ENCODE data around the gene ZNF160.

Gene ZNF160

GRCh38 chr19:53079313-53079924, 23.8 kb downstream of the ZNF160 start:
- CTCF ChIA-PET: no interaction called here
- POLR2A ChIA-PET: no interaction called here
- Histone ChIP-seq H3K4me1 (ENCODE audit: control insufficient read depth, insufficient read depth, low read length) (no peaks in the 10 kb centered on the region), H3K27ac (ENCODE audit: extremely low read depth, low read depth, low read length) (no peak overlapping the region), H3K9me3 (ENCODE audit: control insufficient read depth, insufficient read depth, low read depth, low read length) (no peaks in the 10 kb centered on the region), H3K4me3 (ENCODE audit: low read depth, low read length) (no peak overlapping the region), H3K36me3 (ENCODE audit: control insufficient read depth in 2 of 2, insufficient read depth in 1 of 2, low read length in 2 of 2) (peaks cover 1 to 56% of the 10 kb centered on the region in 2 experiments; a peak in 2 of 3 replicates)
- TF ChIP-seq PBX3 (CRISPR knock-in tag; IDR thresholded peaks at IDR 0.05) (no peak), ZNF560 (tag by site-specific recombination; IDR thresholded peaks at IDR 0.05; ENCODE audit: borderline replicate concordance) (no peak), SALL2 (tag by site-specific recombination; IDR thresholded peaks at IDR 0.05; ENCODE audit: borderline replicate concordance) (no peak), ZSCAN30 (tag by site-specific recombination; IDR thresholded peaks at IDR 0.05) (no peak)
- TF ChIP-seq, protein P1, sequence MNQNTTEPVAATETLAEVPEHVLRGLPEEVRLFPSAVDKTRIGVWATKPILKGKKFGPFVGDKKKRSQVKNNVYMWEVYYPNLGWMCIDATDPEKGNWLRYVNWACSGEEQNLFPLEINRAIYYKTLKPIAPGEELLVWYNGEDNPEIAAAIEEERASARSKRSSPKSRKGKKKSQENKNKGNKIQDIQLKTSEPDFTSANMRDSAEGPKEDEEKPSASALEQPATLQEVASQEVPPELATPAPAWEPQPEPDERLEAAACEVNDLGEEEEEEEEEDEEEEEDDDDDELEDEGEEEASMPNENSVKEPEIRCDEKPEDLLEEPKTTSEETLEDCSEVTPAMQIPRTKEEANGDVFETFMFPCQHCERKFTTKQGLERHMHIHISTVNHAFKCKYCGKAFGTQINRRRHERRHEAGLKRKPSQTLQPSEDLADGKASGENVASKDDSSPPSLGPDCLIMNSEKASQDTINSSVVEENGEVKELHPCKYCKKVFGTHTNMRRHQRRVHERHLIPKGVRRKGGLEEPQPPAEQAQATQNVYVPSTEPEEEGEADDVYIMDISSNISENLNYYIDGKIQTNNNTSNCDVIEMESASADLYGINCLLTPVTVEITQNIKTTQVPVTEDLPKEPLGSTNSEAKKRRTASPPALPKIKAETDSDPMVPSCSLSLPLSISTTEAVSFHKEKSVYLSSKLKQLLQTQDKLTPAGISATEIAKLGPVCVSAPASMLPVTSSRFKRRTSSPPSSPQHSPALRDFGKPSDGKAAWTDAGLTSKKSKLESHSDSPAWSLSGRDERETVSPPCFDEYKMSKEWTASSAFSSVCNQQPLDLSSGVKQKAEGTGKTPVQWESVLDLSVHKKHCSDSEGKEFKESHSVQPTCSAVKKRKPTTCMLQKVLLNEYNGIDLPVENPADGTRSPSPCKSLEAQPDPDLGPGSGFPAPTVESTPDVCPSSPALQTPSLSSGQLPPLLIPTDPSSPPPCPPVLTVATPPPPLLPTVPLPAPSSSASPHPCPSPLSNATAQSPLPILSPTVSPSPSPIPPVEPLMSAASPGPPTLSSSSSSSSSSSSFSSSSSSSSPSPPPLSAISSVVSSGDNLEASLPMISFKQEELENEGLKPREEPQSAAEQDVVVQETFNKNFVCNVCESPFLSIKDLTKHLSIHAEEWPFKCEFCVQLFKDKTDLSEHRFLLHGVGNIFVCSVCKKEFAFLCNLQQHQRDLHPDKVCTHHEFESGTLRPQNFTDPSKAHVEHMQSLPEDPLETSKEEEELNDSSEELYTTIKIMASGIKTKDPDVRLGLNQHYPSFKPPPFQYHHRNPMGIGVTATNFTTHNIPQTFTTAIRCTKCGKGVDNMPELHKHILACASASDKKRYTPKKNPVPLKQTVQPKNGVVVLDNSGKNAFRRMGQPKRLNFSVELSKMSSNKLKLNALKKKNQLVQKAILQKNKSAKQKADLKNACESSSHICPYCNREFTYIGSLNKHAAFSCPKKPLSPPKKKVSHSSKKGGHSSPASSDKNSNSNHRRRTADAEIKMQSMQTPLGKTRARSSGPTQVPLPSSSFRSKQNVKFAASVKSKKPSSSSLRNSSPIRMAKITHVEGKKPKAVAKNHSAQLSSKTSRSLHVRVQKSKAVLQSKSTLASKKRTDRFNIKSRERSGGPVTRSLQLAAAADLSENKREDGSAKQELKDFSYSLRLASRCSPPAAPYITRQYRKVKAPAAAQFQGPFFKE (tag by site-specific recombination; IDR thresholded peaks at IDR 0.05; ENCODE audit: borderline replicate concordance): no peak
- TF ChIP-seq, protein P2, sequence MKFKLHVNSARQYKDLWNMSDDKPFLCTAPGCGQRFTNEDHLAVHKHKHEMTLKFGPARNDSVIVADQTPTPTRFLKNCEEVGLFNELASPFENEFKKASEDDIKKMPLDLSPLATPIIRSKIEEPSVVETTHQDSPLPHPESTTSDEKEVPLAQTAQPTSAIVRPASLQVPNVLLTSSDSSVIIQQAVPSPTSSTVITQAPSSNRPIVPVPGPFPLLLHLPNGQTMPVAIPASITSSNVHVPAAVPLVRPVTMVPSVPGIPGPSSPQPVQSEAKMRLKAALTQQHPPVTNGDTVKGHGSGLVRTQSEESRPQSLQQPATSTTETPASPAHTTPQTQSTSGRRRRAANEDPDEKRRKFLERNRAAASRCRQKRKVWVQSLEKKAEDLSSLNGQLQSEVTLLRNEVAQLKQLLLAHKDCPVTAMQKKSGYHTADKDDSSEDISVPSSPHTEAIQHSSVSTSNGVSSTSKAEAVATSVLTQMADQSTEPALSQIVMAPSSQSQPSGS (tag by site-specific recombination; IDR thresholded peaks at IDR 0.05; ENCODE audit: low read depth): no peak

- Histone ChIP-seq H3K36me3 (ENCODE audit: control insufficient read depth in 2 of 2, insufficient read depth in 1 of 2, low read length in 2 of 2) (peaks cover 3 to 56% of the 10 kb centered on the region in 2 experiments; a peak in 2 of 3 replicates), H3K4me3 (ENCODE audit: low read depth, low read length) (no peak overlapping the region), H3K27ac (ENCODE audit: extremely low read depth, low read depth, low read length) (no peak overlapping the region), H3K4me1 (ENCODE audit: control insufficient read depth, insufficient read depth, low read length) (no peaks in the 10 kb centered on the region), H3K9me3 (ENCODE audit: control insufficient read depth, insufficient read depth, low read depth, low read length) (no peaks in the 10 kb centered on the region)
- CTCF ChIA-PET: no interaction called here
- POLR2A ChIA-PET: no interaction called here
- TF ChIP-seq ZNF561 (tag by site-specific recombination; IDR thresholded peaks at IDR 0.05; ENCODE audit: borderline replicate concordance) (no peak), ZNF366 (tag by site-specific recombination; conservative IDR thresholded peaks at IDR 0.05) (no peak), ZNF19 (tag by site-specific recombination; IDR thresholded peaks at IDR 0.05; ENCODE audit: low read depth) (no peak)
- TF ChIP-seq, protein P3, sequence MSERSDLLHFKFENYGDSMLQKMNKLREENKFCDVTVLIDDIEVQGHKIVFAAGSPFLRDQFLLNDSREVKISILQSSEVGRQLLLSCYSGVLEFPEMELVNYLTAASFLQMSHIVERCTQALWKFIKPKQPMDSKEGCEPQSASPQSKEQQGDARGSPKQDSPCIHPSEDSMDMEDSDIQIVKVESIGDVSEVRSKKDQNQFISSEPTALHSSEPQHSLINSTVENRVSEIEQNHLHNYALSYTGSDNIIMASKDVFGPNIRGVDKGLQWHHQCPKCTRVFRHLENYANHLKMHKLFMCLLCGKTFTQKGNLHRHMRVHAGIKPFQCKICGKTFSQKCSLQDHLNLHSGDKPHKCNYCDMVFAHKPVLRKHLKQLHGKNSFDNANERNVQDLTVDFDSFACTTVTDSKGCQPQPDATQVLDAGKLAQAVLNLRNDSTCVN (tag by site-specific recombination; optimal IDR thresholded peaks at IDR 0.05): no peak
Observed at GRCh38 chr19:53078668-53079067, 24.6 kb downstream of the ZNF160 start.
